ENCODE measurements around the gene NOL4. TPM values are rescaled to one million over a fixed set of nuclear protein-coding genes. Genes with fewer than 3 reads are reported as not detected.
"Not testable (repeated sequence)": the region's sequence is repeated elsewhere in the genome, so short reads cannot be mapped to it uniquely, and the experiment has no call there.

NOL4 gene, protein sequence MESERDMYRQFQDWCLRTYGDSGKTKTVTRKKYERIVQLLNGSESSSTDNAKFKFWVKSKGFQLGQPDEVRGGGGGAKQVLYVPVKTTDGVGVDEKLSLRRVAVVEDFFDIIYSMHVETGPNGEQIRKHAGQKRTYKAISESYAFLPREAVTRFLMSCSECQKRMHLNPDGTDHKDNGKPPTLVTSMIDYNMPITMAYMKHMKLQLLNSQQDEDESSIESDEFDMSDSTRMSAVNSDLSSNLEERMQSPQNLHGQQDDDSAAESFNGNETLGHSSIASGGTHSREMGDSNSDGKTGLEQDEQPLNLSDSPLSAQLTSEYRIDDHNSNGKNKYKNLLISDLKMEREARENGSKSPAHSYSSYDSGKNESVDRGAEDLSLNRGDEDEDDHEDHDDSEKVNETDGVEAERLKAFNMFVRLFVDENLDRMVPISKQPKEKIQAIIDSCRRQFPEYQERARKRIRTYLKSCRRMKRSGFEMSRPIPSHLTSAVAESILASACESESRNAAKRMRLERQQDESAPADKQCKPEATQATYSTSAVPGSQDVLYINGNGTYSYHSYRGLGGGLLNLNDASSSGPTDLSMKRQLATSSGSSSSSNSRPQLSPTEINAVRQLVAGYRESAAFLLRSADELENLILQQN
- 34.4 and 36.7 TPM in 2 replicates for total RNA-seq (2021)
- Bru-seq, nascent RNA = percentile 85 among the genes with signal in this experiment
- percentile 64 among the genes with signal in this experiment for BruChase-seq, experiment 1, labeled RNA remaining after a 2-hour chase
- percentile 56 among the genes with signal in this experiment for BruChase-seq, experiment 2, labeled RNA remaining after a 6-hour chase
- long read RNA-seq, transcript NOL4-212 (10 exons, 1,930 nt) = major isoform, 22 of 36 reads
- long read RNA-seq, partial matches to known transcripts = 1 of 36 reads
- long read RNA-seq, other reads (novel, unspliced or antisense) = 13 of 36 reads

DNA sequence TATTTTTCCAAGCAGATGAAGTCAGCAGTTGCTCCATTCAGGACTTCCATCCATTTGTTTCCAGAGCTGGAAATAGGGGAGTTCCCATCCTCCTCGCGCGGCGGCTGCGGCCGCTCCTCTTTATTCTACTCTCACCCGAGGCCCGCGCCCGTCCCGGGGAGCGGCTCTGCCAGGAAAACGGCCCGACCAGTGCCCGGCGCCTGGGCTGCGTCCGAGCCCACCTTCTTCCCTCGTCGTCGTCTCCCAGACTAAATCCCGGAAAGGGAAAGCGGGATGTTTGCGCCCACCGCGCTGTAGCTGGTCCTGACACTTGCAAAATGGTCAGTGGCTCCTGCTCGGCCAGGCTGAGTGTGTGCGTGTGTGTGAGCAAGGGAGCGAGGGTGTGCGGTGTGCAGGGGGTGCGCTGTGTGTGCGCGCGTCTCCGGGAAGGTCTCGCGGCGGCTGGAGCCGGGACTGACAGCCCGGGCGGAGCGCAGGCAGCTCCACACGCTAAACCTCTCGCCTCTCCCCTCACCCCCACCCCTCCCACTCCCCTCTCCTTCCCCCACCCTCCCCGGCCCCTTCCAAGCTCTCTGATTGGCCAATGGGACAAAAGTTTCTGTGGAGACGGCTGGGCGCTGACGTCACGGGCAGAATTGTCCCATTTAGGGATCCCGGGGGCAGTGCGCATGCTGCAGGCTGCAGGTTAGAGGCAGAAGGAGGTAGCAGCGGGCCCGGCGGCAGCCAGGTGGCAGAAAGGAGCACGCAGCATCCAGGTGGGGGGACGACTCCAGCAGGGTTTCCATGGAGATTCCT, at the start of gene NOL4:
NOL4 (minus strand) TSS at position 491 of the 795 bp plus-strand sequence. CDS start 1,660 bp downstream, outside the sequence.
- TF ChIP-seq, protein P1, sequence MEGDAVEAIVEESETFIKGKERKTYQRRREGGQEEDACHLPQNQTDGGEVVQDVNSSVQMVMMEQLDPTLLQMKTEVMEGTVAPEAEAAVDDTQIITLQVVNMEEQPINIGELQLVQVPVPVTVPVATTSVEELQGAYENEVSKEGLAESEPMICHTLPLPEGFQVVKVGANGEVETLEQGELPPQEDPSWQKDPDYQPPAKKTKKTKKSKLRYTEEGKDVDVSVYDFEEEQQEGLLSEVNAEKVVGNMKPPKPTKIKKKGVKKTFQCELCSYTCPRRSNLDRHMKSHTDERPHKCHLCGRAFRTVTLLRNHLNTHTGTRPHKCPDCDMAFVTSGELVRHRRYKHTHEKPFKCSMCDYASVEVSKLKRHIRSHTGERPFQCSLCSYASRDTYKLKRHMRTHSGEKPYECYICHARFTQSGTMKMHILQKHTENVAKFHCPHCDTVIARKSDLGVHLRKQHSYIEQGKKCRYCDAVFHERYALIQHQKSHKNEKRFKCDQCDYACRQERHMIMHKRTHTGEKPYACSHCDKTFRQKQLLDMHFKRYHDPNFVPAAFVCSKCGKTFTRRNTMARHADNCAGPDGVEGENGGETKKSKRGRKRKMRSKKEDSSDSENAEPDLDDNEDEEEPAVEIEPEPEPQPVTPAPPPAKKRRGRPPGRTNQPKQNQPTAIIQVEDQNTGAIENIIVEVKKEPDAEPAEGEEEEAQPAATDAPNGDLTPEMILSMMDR (conservative IDR thresholded peaks at IDR 0.05; ENCODE audit: low read depth, low read length) = peak; percentile 41
- no peak for TF ChIP-seq EZH2 (IDR thresholded peaks at IDR 0.05; ENCODE audit: borderline replicate concordance, low read depth, low read length, poor library complexity, severe bottlenecking)
- intact Hi-C loops (cut with micrococcal nuclease; ENCODE audit: unreplicated experiment) = loop anchor here (5.0 to 10.0 kb wide), 2 partner anchors 98 to 390 kb away; no protein-coding TSS in a partner anchor
- H3K27ac ChIP-seq (ENCODE audit: low read depth, low read length, poor library complexity, severe bottlenecking) = peak within 1 kb of the TSS; percentile 69
- peak within 1 kb of the TSS; percentile 67 for H3K4me3 ChIP-seq (ENCODE audit: low read depth, low read length, poor library complexity, severe bottlenecking)
- H3K9me3 ChIP-seq (ENCODE audit: low read depth, low read length, poor library complexity, severe bottlenecking) = no peaks in the 10 kb centered on the region
- no TSS peak for BruUV-seq (replicated peaks)
- H3K27me3 ChIP-seq (replicated peaks; ENCODE audit: insufficient read depth, low read depth, low read length, poor library complexity) = peaks cover 13% of the 10 kb centered on the region
- ChIA-PET POLR2A (ENCODE audit: low non-redundant PET) (no interaction called here), CTCF (interaction anchor here (0.7 kb wide), 1 partner anchor 102 kb away, joined by 9 read pairs; no protein-coding TSS in a partner anchor)
- peak; percentile 95 for DNase-seq (ENCODE audit: low spot score)
- no peaks in the 10 kb centered on the region for H3K36me3 ChIP-seq (ENCODE audit: insufficient read depth, low read length, poor library complexity, severe bottlenecking)
- H3K4me1 ChIP-seq (ENCODE audit: insufficient read depth, low read length, poor library complexity, severe bottlenecking) = peaks cover 4% of the 10 kb centered on the region

DNA sequence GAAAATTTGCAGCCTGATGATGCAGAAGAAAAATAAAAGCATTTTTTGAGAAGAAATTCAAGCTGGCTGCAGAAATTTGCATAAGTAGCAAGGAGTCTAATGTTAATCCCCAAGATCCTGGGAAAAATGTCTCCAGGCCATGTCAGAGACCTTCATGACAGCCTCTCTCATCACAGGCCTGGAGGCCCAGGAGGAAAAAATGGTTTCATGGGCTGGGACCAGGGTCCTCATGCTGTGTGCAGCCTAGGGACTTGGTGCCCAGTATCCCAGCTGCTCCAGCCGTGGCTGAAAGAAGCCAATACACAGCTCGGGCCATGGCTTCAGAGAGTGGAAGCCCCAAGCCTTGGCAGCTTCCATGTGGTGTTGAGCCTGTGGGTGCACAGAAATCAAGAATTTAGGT, 41.3 kb upstream of the NOL4 start:
- CTCF ChIA-PET; H3K9me3 ChIP-seq (ENCODE audit: low read depth, low read length, poor library complexity, severe bottlenecking); H3K4me1 ChIP-seq (ENCODE audit: insufficient read depth, low read length, poor library complexity, severe bottlenecking); DNase-seq (ENCODE audit: low spot score); intact Hi-C loops (cut with micrococcal nuclease; ENCODE audit: unreplicated experiment); POLR2A ChIA-PET (ENCODE audit: low non-redundant PET); H3K4me3 ChIP-seq (ENCODE audit: low read depth, low read length, poor library complexity, severe bottlenecking); BruUV-seq (replicated peaks); H3K27me3 ChIP-seq (replicated peaks; ENCODE audit: insufficient read depth, low read depth, low read length, poor library complexity); H3K27ac ChIP-seq (ENCODE audit: low read depth, low read length, poor library complexity, severe bottlenecking); H3K36me3 ChIP-seq (ENCODE audit: insufficient read depth, low read length, poor library complexity, severe bottlenecking): not testable (repeated sequence)

DNA sequence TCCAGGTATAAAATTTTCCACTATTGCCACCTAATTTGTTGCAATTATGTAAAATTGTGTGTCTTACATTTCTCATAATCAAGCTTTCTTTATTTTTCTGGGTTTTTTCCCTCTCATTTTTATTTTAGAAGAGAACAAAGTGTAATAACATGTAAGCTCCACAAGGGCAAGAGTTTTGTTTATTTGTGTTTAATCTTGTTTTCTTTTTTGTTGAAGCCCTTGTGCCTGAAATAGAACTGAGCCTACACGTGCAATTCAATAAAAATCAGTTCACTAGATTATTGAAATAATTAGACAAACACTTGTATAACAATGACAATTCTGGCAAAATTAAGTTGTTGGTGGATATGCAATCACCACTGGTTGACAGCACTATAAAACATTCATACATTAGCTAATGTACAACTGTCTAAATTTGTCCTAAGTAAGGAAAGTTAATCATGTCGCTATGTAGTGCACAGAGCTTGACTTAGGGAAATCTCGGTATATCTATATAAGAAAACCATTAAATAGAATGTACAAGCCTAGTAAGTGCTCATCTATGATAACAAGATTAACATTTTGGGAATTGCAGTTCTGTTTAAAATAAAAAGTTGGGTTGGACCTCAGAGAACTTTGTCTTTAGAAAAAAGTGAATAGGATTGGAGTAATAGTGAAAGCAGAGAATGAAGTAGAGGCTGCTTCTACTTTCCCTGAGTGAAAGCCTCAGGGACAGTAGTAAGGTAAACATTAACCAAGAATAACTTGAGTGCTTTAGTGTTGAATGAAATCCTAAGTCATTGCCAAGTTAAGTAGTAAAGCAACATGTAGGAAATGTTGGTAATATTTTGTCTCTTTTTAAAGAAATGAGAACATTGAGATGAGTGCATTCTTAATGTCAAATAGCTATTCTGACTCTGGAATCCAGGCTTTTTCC, 37.4 kb upstream of the NOL4 start:
- POLR2A ChIA-PET (ENCODE audit: low non-redundant PET) = no interaction called here
- DNase-seq (ENCODE audit: low spot score) = no peak
- H3K9me3 ChIP-seq (ENCODE audit: low read depth, low read length, poor library complexity, severe bottlenecking) = no peaks in the 10 kb centered on the region
- intact Hi-C loops (cut with micrococcal nuclease; ENCODE audit: unreplicated experiment) = no loop called here
- H3K4me3 ChIP-seq (ENCODE audit: low read depth, low read length, poor library complexity, severe bottlenecking) = no peak overlapping the region
- no peaks in the 10 kb centered on the region for H3K4me1 ChIP-seq (ENCODE audit: insufficient read depth, low read length, poor library complexity, severe bottlenecking)
- TF ChIP-seq, protein P1 (conservative IDR thresholded peaks at IDR 0.05; ENCODE audit: low read depth, low read length) = no peak; the same call in 1 of the 2 replicates
- no peak for TF ChIP-seq EZH2 (IDR thresholded peaks at IDR 0.05; ENCODE audit: borderline replicate concordance, low read depth, low read length, poor library complexity, severe bottlenecking)
- BruUV-seq (replicated peaks) = no TSS peak
- H3K27ac ChIP-seq (ENCODE audit: low read depth, low read length, poor library complexity, severe bottlenecking) = no peak overlapping the region
- H3K36me3 ChIP-seq (ENCODE audit: insufficient read depth, low read length, poor library complexity, severe bottlenecking) = no peaks in the 10 kb centered on the region
- CTCF ChIA-PET = no interaction called here
- no peaks in the 10 kb centered on the region for H3K27me3 ChIP-seq (replicated peaks; ENCODE audit: insufficient read depth, low read depth, low read length, poor library complexity)

Data from A673 (cell line).